22Rv1 (cell line): Measurements from ENCODE around the gene FBXL4.

ENCODE experiments used
- H3K27ac ChIP-seq: fragments of 450-650 bp; 2 replicates; pipeline ENCODE4 v1.5.1; 2017
- ZFX ChIP-seq: fragments of 450-650 bp; IDR thresholded peaks from 2 replicates; pipeline ENCODE4 v1.6.1; 2017; ENCODE audit warnings: antibody characterized with exemption, borderline replicate concordance
- TF ChIP-seq, protein P1 (sequence below): fragments of 450-650 bp; IDR thresholded peaks from 2 replicates; pipeline ENCODE4 v1.5.1; 2017; ENCODE audit warnings: mild to moderate bottlenecking

FBXL4 gene

DNA sequence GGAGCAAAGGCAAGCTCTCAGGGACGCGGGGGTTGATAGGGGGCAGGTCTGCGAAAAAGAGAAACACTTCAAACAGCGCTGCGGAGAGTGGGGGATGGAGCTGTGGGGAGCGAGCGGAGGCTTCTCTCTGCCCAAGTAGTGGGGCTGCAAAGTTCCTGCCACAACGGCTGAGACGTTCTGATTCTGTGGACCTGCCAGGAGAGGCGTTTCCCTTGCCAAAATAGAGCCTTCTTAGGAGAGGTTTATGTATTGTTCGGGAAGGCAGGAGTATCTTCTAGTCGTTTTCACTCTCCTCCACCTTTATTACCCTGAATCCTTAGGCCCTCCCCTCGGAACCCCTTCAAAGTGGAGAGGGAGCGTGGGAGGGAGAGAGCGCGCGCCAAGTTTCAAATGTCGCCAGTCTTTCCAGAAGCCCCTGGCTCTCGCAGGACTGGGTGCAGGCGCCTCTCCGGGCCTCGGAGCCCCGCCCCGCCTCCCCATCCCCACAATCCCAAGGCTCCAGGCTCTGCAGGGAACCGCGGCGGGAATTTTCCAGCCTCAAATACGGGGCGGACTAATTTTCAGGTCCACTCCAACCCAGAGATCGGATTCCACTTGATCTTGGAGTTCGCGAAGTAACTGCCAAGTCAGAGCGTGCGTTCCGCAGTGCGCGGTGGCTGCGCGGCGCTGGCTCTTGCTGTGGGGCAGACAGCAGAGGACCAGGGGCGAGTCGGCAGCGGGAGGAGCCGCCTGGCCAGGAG, 123.4 kb downstream of the FBXL4 start:
- TF ChIP-seq, protein P1, sequence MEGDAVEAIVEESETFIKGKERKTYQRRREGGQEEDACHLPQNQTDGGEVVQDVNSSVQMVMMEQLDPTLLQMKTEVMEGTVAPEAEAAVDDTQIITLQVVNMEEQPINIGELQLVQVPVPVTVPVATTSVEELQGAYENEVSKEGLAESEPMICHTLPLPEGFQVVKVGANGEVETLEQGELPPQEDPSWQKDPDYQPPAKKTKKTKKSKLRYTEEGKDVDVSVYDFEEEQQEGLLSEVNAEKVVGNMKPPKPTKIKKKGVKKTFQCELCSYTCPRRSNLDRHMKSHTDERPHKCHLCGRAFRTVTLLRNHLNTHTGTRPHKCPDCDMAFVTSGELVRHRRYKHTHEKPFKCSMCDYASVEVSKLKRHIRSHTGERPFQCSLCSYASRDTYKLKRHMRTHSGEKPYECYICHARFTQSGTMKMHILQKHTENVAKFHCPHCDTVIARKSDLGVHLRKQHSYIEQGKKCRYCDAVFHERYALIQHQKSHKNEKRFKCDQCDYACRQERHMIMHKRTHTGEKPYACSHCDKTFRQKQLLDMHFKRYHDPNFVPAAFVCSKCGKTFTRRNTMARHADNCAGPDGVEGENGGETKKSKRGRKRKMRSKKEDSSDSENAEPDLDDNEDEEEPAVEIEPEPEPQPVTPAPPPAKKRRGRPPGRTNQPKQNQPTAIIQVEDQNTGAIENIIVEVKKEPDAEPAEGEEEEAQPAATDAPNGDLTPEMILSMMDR = no peak
- TF ChIP-seq ZFX = no peak
- H3K27ac ChIP-seq = no peak overlapping the region

DNA sequence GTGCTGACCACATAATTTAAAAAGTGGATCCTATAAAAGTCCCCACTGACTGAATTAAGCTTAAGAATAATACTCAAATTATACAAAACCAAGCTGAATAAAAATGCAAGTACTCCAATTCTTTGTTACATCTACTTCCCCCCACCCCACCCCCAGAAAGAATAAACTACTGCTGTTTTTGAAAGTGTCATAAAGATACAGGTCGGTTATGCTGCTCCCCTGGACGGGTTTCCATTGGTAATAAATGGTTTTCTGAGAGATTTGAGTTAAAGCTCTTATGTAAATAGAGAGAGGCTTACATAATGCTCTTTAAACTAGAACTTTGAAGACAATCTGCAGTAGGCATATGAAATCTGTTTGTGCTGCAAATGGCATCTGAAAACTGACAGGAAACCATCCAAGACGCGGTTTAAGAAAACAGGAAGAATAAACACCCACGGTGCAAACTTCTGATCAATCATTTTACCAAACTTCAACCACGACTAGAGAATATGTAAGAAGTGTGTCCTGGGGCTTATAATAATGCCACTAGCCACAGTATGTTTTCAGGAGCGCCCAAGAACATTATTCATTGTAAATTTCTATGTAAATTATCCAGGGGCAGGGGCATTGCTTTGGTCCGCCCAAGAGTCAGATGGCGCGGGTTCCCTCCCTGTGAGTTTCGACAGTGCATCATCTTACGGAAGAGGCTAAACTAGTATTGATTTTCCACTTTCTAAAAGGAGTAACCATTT, 124.2 kb downstream of the FBXL4 start:
- H3K27ac ChIP-seq = no peak overlapping the region
- TF ChIP-seq, protein P1 = no peak
- TF ChIP-seq ZFX = no peak

DNA sequence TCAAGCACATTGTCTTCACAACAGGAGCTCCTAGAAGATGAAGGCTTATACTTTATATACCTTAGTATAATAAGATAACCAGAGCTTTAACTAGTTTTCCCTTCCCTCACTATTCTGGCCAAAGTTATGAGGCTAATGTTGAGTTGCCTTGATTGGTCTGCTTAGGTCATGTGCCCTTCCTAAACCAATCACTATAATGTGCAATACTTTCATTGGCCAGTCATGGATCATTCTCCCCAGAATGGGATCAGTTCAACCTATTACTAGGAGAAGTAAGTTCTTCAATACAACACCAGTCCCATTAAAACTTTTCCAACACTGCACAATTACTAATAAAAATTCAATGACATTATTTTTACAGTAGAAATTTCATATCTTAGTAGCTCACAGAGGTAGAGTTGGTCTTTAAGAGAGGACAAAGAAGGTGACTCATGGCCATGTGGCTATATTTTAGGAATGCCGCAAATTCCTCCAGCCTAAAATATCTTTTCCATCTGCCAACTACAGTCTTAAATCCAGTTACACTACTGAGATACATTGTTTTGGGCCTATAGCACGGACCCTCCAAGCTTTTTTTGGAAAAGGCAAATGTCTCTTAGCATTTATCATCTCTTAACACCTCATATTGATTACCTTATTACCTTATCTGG, 125.9 kb downstream of the FBXL4 start:
- no peak for TF ChIP-seq ZFX
- TF ChIP-seq, protein P1 = no peak

More for the DNA sequence above, 125.9 kb downstream of the FBXL4 start:
- no peak overlapping the region for H3K27ac ChIP-seq
